MM.1S (cell line): ENCODE results near the gene ME2.
"Not testable (repeated sequence)": the region's sequence is repeated elsewhere in the genome, so short reads cannot be mapped to it uniquely, and the experiment has no call there.

Experiments
- DNase-seq: peaks from one replicate; pipeline ENCODE4 v3.0.0-alpha.2; 2015
- H2AFZ ChIP-seq: fragments of 300-600 bp; sonication (generic); 2 replicates; pipeline ENCODE4 v1.6.0; 2016; ENCODE audit warnings: antibody characterized with exemption, low read length
- H3F3A ChIP-seq: fragments of 300-600 bp; sonication (generic); 2 replicates; pipeline ENCODE4 v1.6.1; 2016; ENCODE audit warnings: mild to moderate bottlenecking, antibody characterized with exemption, low read length, moderate library complexity, mixed read lengths; ENCODE audit not compliant: insufficient read depth
- H3K27ac ChIP-seq: fragments of 300-600 bp; sonication (generic); 2 replicates; pipeline ENCODE4 v1.5.1; 2016; ENCODE audit warnings: mild to moderate bottlenecking, low read length
- H3K27me3 ChIP-seq: fragments of 300-600 bp; sonication (generic); replicated peaks from 2 replicates; pipeline ENCODE4 v1.6.0; 2016; ENCODE audit warnings: low read length; ENCODE audit not compliant: insufficient read depth
- H3K36me3 ChIP-seq: fragments of 300-600 bp; sonication (generic); replicated peaks from 2 replicates; pipeline ENCODE4 v1.6.1; 2016; ENCODE audit warnings: mild to moderate bottlenecking, low read length, mixed read lengths; ENCODE audit not compliant: insufficient read depth
- H3K4me1 ChIP-seq: fragments of 300-600 bp; sonication (generic); 2 replicates; pipeline ENCODE4 v1.6.1; 2016; ENCODE audit warnings: low read length, mixed read lengths
- H3K4me2 ChIP-seq: fragments of 300-600 bp; sonication (generic); 2 replicates; pipeline ENCODE4 v1.6.0; 2016; ENCODE audit warnings: low read depth, low read length
- H3K4me3 ChIP-seq: fragments of 300-600 bp; sonication (generic); 2 replicates; pipeline ENCODE4 v1.5.1; 2016; ENCODE audit warnings: low read length, mixed read lengths
- H3K79me2 ChIP-seq: fragments of 300-600 bp; sonication (generic); 2 replicates; pipeline ENCODE4 v1.6.1; 2016; ENCODE audit warnings: mixed run types, low read length, mixed read lengths
- H3K9ac ChIP-seq: fragments of 300-600 bp; sonication (generic); 2 replicates; pipeline ENCODE4 v1.6.1; 2016; ENCODE audit warnings: low read length, mixed read lengths
- H3K9me2 ChIP-seq: fragments of 300-600 bp; sonication (generic); replicated peaks from 2 replicates; pipeline ENCODE4 v1.6.1; 2016; ENCODE audit warnings: mild to moderate bottlenecking, low read length, mixed read lengths; ENCODE audit not compliant: insufficient read depth
- H3K9me3 ChIP-seq: fragments of 300-600 bp; sonication (generic); replicated peaks from 2 replicates; pipeline ENCODE4 v1.6.1; 2016; ENCODE audit warnings: mild to moderate bottlenecking, low read length, mixed read lengths; ENCODE audit not compliant: insufficient read depth
- H4K20me1 ChIP-seq: fragments of 300-600 bp; sonication (generic); 2 replicates; pipeline ENCODE4 v1.6.1; 2016; ENCODE audit warnings: mild to moderate bottlenecking, low read length, moderate library complexity, mixed read lengths; ENCODE audit not compliant: insufficient read depth
- CTCF ChIP-seq: fragments of 300-600 bp; sonication (generic); IDR thresholded peaks from 2 replicates; pipeline ENCODE4 v1.5.1; 2016; ENCODE audit warnings: antibody characterized with exemption, low read length, mixed read lengths
- EZH2 ChIP-seq: fragments of 300-600 bp; sonication (generic); optimal IDR thresholded peaks from 2 replicates; pipeline ENCODE3; 2017; ENCODE audit warnings: low read depth, mild to moderate bottlenecking, antibody characterized with exemption, low read length, mixed read lengths
- EZH2phosphoT487 ChIP-seq: fragments of 300-600 bp; sonication (generic); IDR thresholded peaks from 2 replicates; pipeline ENCODE4 v1.6.1; 2018; ENCODE audit warnings: antibody characterized with exemption, low read length

Gene ME2

GRCh38 chr18:50937183-50937582 is 58.3 kb downstream of the ME2 start:
- H3K27me3 ChIP-seq, result no peaks in the 10 kb centered on the region
- no peaks in the 10 kb centered on the region for H3K9me2 ChIP-seq
- no peak overlapping the region for H3K9ac ChIP-seq
- H3K4me3 ChIP-seq, result no peak overlapping the region
- H4K20me1 ChIP-seq, result no peaks in the 10 kb centered on the region
- no peaks in the 10 kb centered on the region for H3K79me2 ChIP-seq
- no peak for TF ChIP-seq CTCF
- no peak for TF ChIP-seq EZH2
- TF ChIP-seq EZH2phosphoT487, result no peak
- no peak for DNase-seq
- H3K9me3 ChIP-seq, result no peaks in the 10 kb centered on the region
- H2AFZ ChIP-seq, result no peak overlapping the region
- no peak overlapping the region for H3K4me2 ChIP-seq
- H3K4me1 ChIP-seq, result no peaks in the 10 kb centered on the region
- H3F3A ChIP-seq, result 0 out of 2 replicates have a peak, but pooled peaks cover 2% of the 10 kb centered on the region
- peaks cover 9% of the 10 kb centered on the region for H3K36me3 ChIP-seq
- no peak overlapping the region for H3K27ac ChIP-seq

GRCh38 chr18:50938912-50939311 is 60.0 kb downstream of the ME2 start:
- TF ChIP-seq EZH2, result no peak
- TF ChIP-seq CTCF, result no peak
- TF ChIP-seq EZH2phosphoT487, result no peak
- no peak overlapping the region for H3K27ac ChIP-seq

GRCh38 chr18:50944245-50944932 is 65.5 kb downstream of the ME2 start:
- Histone ChIP-seq H3K79me2 (no peaks in the 10 kb centered on the region), H3K9me2 (no peaks in the 10 kb centered on the region), H3K4me1 (no peaks in the 10 kb centered on the region), H3K9ac (no peak overlapping the region), H3K4me3 (no peak overlapping the region), H3K27me3 (no peaks in the 10 kb centered on the region), H4K20me1 (no peaks in the 10 kb centered on the region), H2AFZ (no peak overlapping the region), H3K4me2 (no peak overlapping the region), H3K9me3 (no peaks in the 10 kb centered on the region), H3K27ac (no peak overlapping the region), H3F3A (no peaks in the 10 kb centered on the region), H3K36me3 (peaks cover 8% of the 10 kb centered on the region)
- TF ChIP-seq CTCF (no peak), EZH2 (no peak), EZH2phosphoT487 (no peak)
- no peak for DNase-seq

More at GRCh38 chr18:50938912-50939311, 60.0 kb downstream of the ME2 start:
- Histone ChIP-seq H3K9me3 (no peaks in the 10 kb centered on the region), H2AFZ (no peak overlapping the region), H3K9ac (no peak overlapping the region), H3K4me3 (no peak overlapping the region), H3K4me1 (no peaks in the 10 kb centered on the region), H3K36me3 (peaks cover 8% of the 10 kb centered on the region), H3K4me2 (no peak overlapping the region), H4K20me1 (no peaks in the 10 kb centered on the region), H3K27me3 (no peaks in the 10 kb centered on the region), H3F3A (0 out of 2 replicates have a peak, but pooled peaks cover 2% of the 10 kb centered on the region), H3K9me2 (no peaks in the 10 kb centered on the region), H3K79me2 (no peaks in the 10 kb centered on the region)
- DNase-seq, result no peak

- not testable (repeated sequence) for H3K4me1 ChIP-seq, H4K20me1 ChIP-seq, DNase-seq, H3K4me3 ChIP-seq, H3K36me3 ChIP-seq, H3K27ac ChIP-seq, H3K4me2 ChIP-seq, H3K9me3 ChIP-seq, H3K79me2 ChIP-seq, H2AFZ ChIP-seq, H3K9me2 ChIP-seq, H3K9ac ChIP-seq, H3F3A ChIP-seq, H3K27me3 ChIP-seq
Observed at GRCh38 chr18:50945918-50946317, 67.0 kb downstream of the ME2 start.
